Omental fat pad (tissue), 4 donors: ENCODE results near the gene EPHA6. TPM values are rescaled to one million over a fixed set of nuclear protein-coding genes. Genes with fewer than 3 reads are reported as not detected.

Experiments
- ATAC-seq: fragments of 150-250 bp; one replicate; pipeline ENCODE4 v1.9.1; 2016; ENCODE audit warnings: mild to moderate bottlenecking, moderate library complexity; ENCODE audit not compliant: low FRiP score
- DNase-seq: peaks from one replicate; pipeline ENCODE4 v3.0.0-alpha.2; 2019; ENCODE audit warnings: low spot score
- CTCF ChIP-seq, 3 donors: fragments of 450-650 bp; IDR thresholded peaks; one replicate each; pipeline ENCODE4 v1.5.1; 2016 to 2017; ENCODE audit warnings: antibody characterized with exemption in 3 of 3, mild to moderate bottlenecking in 3 of 3, moderate library complexity in 2 of 3
- total RNA-seq, 4 donors: library from RNA; depleted of rRNA; stranded (reverse); fragments of >200 nt; gene quantifications; one replicate each; pipeline ENCODE4 v1.1.0, GENCODE V29; 2016

EPHA6 gene
- total RNA-seq, 4 donors from 2014 or later, result 0.56 to 5.0 (median 2.4) TPM; not detected in 1

- no peak for DNase-seq
- no peak for ATAC-seq
- TF ChIP-seq CTCF (IDR thresholded peaks at IDR 0.05), result no peak
Measured at GRCh38 chr3:97674461-97674860, 860.1 kb downstream of the EPHA6 start.

- no peak for ATAC-seq
- DNase-seq, result no peak
- TF ChIP-seq CTCF (IDR thresholded peaks at IDR 0.05), result no peak
Measured at GRCh38 chr3:97680210-97680609, 865.8 kb downstream of the EPHA6 start.

GRCh38 chr3:97680696-97681095 lies 866.3 kb downstream of the EPHA6 start:
- no peak for DNase-seq
- no peak for ATAC-seq
- no peak for TF ChIP-seq CTCF (IDR thresholded peaks at IDR 0.05)

DNA sequence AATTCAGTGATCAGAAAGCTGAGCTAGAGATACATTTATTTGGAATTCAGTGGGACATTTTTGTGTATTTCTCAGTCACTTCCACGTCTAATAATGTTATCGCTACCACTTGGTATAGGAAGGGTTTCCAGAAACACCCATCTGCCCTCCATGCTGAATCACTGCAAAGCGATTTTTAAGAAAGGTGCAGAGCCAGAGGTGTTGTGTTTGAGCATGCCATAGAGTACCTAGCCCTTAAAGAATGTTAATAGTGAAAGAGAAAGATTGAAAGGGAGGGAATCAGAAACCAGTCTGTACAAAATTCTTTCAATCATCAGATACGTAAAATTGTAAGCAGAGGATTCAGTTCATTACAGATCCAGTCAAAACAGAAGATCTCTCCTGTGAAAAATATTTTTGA lies 870.1 kb downstream of the EPHA6 start:
- DNase-seq, result no peak
- no peak for ATAC-seq
- no peak for TF ChIP-seq CTCF (IDR thresholded peaks at IDR 0.05)

GRCh38 chr3:97686258-97686657 lies 871.9 kb downstream of the EPHA6 start:
- DNase-seq (no peak), ATAC-seq (no peak)
- no peak for TF ChIP-seq CTCF (IDR thresholded peaks at IDR 0.05)

DNA sequence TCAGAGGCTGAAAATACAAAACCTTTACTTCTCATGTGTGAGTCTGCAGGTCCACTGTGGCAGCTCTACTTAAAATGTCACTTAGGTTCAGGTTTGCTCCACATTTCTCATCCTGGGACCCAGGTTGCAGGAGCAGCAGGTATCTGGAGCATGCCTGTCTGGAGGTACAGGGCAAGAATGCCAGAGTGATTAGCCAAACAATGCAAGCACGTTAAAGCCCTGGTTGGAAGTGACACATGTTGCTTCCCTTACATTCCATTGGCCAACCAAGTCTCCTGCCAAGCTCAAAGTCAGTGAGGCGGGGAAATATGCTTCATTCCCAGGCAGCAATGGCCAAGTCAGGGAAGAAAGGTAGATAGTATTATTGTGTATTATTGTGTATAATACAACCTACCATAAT lies 873.3 kb downstream of the EPHA6 start:
- no peak for ATAC-seq
- DNase-seq, result no peak
- no peak for TF ChIP-seq CTCF (IDR thresholded peaks at IDR 0.05)

- TF ChIP-seq CTCF (IDR thresholded peaks at IDR 0.05), result no peak
- ATAC-seq (no peak), DNase-seq (no peak)
Measured at GRCh38 chr3:97689111-97689510, 874.7 kb downstream of the EPHA6 start.
